ENCODE data around the gene SLCO2B1.

Gene SLCO2B1

DNA sequence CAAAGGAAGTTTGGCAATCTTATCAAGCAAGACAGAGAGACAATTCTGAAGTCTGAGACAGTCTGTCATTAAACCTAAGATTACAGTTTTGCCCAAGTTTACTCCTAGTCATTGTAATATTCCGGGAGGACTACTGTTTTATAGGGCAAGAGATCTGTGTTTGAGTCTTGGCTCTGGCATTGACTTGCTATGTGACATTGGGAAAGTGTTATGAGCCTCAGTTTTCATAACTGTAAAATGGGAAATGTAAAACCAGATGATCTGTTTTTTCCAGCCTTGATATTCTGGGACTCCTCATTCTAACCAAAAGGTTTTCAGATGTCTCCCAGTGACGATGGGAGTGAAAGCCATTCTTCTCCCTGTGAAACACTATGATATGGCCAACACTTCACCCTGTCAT is 24.3 kb upstream of the SLCO2B1 start:
- Histone ChIP-seq H3K4me1 (ENCODE audit: control insufficient read depth in 1 of 2, insufficient read depth in 2 of 2, low read length in 2 of 2) (no peaks in the 10 kb centered on the region), H3K4me3 (ENCODE audit: low read depth in 1 of 2, low read length in 2 of 2) (no peak overlapping the region), H3K27me3 (ENCODE audit: low read depth, low read length) (no peaks in the 10 kb centered on the region)

DNA sequence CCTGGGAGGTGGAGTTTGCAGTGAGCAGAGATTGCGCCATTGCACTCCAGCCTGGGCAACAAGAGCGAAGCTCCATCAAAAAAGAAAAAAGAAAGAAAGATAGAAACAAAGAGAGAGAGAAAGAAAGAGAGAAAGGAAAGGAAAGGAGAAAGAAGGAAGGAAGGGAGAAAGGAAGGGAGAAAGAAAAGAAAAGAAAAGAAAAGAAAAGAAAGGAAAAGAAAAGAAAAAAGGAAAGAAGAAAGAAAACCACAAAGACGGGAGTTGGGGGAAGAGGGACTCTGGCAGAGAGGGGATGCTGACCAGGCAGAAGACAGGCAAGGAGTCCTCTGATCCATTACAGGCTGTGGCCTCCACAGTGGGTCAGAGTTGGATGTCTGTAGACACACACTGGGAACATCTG is 18.8 kb upstream of the SLCO2B1 start:
- Histone ChIP-seq H3K27me3 (ENCODE audit: low read depth, low read length) (no peaks in the 10 kb centered on the region), H3K27ac (ENCODE audit: low read length) (no peak overlapping the region), H3K4me3 (ENCODE audit: low read depth in 1 of 2, low read length in 2 of 2) (no peak overlapping the region), H3K36me3 (ENCODE audit: control insufficient read depth in 1 of 2, insufficient read depth in 2 of 2, low read length in 2 of 2) (no peaks in the 10 kb centered on the region), H3K9me3 (ENCODE audit: control insufficient read depth in 1 of 2, low read length in 2 of 2) (no peaks in the 10 kb centered on the region), H3K4me1 (ENCODE audit: control insufficient read depth in 1 of 2, insufficient read depth in 2 of 2, low read length in 2 of 2) (no peaks in the 10 kb centered on the region)

More for the DNA sequence above, 24.3 kb upstream of the SLCO2B1 start:
- H3K36me3 ChIP-seq (ENCODE audit: control insufficient read depth in 1 of 2, insufficient read depth in 2 of 2, low read length in 2 of 2): no peaks in the 10 kb centered on the region
- no peak overlapping the region for H3K27ac ChIP-seq (ENCODE audit: low read length)
- H3K9me3 ChIP-seq (ENCODE audit: control insufficient read depth in 1 of 2, low read length in 2 of 2): no peaks in the 10 kb centered on the region

DNA sequence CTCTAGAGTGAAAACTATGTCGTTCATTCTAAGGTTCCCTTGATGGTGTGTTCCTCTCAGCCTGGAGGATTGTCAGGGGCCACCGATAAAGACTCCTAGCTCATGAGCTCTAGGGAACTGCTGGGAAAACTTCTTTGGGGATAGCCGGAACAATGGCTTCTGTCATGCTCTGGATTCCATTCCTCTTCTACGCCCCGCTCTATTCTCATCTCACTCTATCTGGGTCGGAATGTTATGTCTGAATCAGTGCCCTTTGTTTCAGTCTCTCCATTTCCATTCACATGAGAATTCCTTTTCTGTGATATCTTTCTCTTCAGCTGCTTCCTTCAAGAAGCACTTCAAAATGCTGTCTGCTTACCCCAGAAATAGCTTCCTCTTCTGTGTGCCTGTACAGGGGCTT is 16.9 kb upstream of the SLCO2B1 start:
- Histone ChIP-seq H3K27me3 (ENCODE audit: low read depth, low read length) (no peaks in the 10 kb centered on the region), H3K9me3 (ENCODE audit: control insufficient read depth in 1 of 2, low read length in 2 of 2) (no peaks in the 10 kb centered on the region), H3K4me3 (ENCODE audit: low read depth in 1 of 2, low read length in 2 of 2) (no peak overlapping the region), H3K36me3 (ENCODE audit: control insufficient read depth in 1 of 2, insufficient read depth in 2 of 2, low read length in 2 of 2) (no peaks in the 10 kb centered on the region), H3K4me1 (ENCODE audit: control insufficient read depth in 1 of 2, insufficient read depth in 2 of 2, low read length in 2 of 2) (no peaks in the 10 kb centered on the region), H3K27ac (ENCODE audit: low read length) (no peak overlapping the region)

DNA sequence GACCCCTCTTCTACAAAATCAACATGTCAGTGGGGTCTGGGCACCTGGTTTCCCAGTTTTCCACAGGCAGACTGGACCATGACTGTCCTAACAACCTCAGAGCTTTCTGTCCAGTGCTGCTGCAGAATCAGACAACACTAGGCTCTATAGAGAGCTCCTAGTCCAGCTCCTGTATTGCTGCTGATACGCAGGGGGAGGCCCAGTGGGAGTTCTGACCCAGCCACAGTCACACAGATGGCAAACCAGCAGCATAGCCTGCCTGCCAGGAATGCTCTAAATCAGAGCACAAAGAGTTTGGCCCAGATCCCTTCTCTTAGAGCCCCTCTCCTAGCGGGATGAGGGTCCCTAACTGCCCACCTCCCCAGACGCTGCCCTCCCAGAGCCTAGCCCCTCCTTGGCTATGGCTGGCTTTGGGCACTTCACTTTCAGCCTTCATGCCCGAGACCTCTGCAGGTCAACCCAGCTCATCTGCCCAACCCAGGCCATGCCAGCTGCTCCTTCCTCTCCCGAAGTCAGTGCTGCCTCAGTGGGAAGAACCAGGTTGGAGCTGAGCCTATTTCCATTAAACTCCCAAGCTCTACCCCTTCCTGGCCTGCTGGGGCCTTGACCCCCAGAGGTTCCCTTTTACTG is 15.8 kb upstream of the SLCO2B1 start:
- Histone ChIP-seq H3K9me3 (ENCODE audit: control insufficient read depth in 1 of 2, low read length in 2 of 2) (no peaks in the 10 kb centered on the region), H3K27ac (ENCODE audit: low read length) (no peak overlapping the region), H3K27me3 (ENCODE audit: low read depth, low read length) (no peaks in the 10 kb centered on the region), H3K36me3 (ENCODE audit: control insufficient read depth in 1 of 2, insufficient read depth in 2 of 2, low read length in 2 of 2) (no peaks in the 10 kb centered on the region), H3K4me1 (ENCODE audit: control insufficient read depth in 1 of 2, insufficient read depth in 2 of 2, low read length in 2 of 2) (no peaks in the 10 kb centered on the region), H3K4me3 (ENCODE audit: low read depth in 1 of 2, low read length in 2 of 2) (no peak overlapping the region)

DNA sequence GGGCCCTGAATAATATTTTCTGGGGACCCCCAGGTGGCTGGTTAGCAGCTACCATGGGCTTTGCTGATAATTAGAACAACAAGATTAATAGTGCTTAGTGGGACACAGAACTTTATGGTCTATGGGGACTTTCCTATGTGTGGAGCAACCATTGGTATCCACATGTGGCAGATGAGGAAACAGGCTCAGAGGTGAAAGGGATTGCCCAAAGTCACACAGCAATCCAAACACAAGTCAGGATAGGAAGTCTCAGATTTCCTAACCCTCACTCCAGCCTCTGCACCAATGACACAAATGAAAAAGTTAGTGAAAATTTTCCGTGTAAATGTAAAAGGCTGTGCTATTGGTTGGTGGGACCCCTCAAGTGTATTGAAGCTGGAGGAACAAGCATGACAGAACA is 15.3 kb upstream of the SLCO2B1 start:
- Histone ChIP-seq H3K27ac (ENCODE audit: low read length) (no peak overlapping the region), H3K36me3 (ENCODE audit: control insufficient read depth in 1 of 2, insufficient read depth in 2 of 2, low read length in 2 of 2) (no peaks in the 10 kb centered on the region), H3K4me1 (ENCODE audit: control insufficient read depth in 1 of 2, insufficient read depth in 2 of 2, low read length in 2 of 2) (no peaks in the 10 kb centered on the region), H3K27me3 (ENCODE audit: low read depth, low read length) (no peaks in the 10 kb centered on the region), H3K4me3 (ENCODE audit: low read depth in 1 of 2, low read length in 2 of 2) (no peak overlapping the region), H3K9me3 (ENCODE audit: control insufficient read depth in 1 of 2, low read length in 2 of 2) (no peaks in the 10 kb centered on the region)

DNA sequence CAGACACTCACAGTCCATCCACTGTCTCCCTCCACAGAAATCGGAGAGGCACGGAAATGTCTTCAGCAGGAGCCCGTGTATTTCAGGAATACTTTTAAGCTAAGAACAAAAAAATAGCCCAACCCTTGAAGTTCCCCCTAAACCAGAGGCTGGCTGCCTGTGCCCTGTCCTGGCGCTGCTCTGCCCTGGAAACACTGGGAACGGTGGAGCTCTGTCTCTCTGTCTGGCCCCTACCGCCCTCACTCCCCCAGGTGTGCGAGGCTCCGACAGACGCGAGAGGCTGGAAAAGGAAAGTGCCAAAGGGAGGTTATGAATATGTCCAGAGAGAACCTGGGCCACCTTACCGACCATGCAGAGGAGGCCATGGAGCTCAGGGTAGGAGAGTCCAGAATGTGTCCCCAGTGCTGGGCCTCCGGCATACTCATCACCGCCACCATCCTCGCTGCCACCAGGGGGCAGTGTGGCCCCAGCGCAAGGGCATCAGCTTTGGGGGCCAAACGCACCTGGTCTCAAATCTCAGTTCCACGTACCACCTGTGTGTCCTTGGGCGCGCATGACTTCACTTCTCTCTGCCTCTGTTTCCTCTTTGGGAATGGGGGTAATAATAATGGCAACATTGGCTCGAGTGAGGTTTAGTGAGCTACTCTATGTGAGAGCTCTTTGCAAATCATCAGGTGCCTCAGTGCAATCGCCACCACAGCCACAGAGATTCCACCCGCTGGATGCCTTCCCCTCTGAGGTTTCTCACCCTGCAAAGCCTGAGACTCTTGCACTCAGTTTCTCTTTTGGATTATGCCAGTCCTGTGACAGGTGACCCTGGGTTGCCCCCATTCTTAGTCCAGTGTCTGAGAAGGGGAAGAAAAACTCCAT is 10.4 kb upstream of the SLCO2B1 start:
- Histone ChIP-seq H3K4me1 (ENCODE audit: control insufficient read depth in 1 of 2, insufficient read depth in 2 of 2, low read length in 2 of 2) (peaks cover 0 to 10% of the 10 kb centered on the region in 2 donors), H3K27me3 (ENCODE audit: low read depth, low read length) (no peaks in the 10 kb centered on the region), H3K27ac (ENCODE audit: low read length) (no peak overlapping the region), H3K9me3 (ENCODE audit: control insufficient read depth in 1 of 2, low read length in 2 of 2) (no peaks in the 10 kb centered on the region), H3K4me3 (ENCODE audit: low read depth in 1 of 2, low read length in 2 of 2) (no peak overlapping the region), H3K36me3 (ENCODE audit: control insufficient read depth in 1 of 2, insufficient read depth in 2 of 2, low read length in 2 of 2) (no peaks in the 10 kb centered on the region)

DNA sequence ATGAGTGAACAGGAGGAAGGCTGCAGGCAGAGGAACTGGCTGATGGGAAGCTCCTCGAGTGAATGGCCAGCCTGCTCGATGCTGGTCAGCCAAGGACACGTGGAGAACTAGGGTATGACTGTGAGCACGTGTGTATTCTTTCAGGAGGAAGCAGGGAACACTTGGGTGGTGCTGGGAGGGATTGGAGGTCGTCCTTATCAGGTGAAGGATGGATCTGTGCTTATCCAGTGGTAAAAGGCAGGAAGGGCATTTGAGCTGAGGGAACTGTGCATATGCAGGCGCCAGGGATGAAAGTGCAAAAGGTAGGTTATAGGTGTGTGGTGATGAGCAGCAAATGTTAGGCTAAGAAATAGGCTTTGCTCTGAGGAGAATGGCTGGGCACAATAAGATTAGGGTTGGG is 9.7 kb upstream of the SLCO2B1 start:
- Histone ChIP-seq H3K9me3 (ENCODE audit: control insufficient read depth in 1 of 2, low read length in 2 of 2) (no peaks in the 10 kb centered on the region), H3K4me1 (ENCODE audit: control insufficient read depth in 1 of 2, insufficient read depth in 2 of 2, low read length in 2 of 2) (peaks cover 0 to 10% of the 10 kb centered on the region in 2 donors), H3K4me3 (ENCODE audit: low read depth in 1 of 2, low read length in 2 of 2) (no peak overlapping the region), H3K27ac (ENCODE audit: low read length) (no peak overlapping the region), H3K36me3 (ENCODE audit: control insufficient read depth in 1 of 2, insufficient read depth in 2 of 2, low read length in 2 of 2) (no peaks in the 10 kb centered on the region), H3K27me3 (ENCODE audit: low read depth, low read length) (no peaks in the 10 kb centered on the region)

DNA sequence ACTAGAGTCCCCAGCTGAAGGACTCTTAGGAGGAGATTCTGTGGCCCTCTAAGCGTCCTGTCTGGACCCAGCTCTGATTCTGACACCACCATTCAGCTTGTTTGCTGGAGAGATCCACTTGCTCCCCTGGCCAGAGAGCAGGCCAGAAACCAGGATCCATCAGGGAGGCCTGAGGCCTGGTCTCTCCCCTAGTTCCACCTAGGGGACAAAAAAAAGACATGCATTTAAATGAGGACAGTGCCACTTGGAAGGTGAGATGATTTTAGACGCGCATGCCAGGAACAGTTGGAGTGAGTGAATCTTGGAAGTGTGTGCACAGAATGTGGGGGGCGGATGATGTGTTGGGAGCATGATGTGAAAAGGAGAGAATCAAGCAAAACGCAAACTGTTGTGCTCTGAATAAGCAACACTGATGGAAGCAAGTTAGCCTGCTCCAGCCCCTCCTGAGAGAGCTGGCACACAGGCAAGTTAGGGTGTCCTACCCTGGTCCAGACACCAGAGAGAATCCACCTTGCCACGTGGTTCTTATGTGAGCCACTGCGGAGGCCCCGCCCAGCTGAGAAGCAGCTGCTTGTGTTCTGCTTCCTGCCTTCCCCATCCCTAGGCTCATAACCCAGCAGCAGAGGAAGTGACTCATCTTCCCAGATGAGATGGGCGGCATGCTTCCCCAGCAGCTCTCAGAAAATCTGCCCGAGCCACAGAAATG is 8.0 kb upstream of the SLCO2B1 start:
- H3K4me3 ChIP-seq (ENCODE audit: low read depth in 1 of 2, low read length in 2 of 2): no peak overlapping the region
- H3K36me3 ChIP-seq (ENCODE audit: control insufficient read depth in 1 of 2, insufficient read depth in 2 of 2, low read length in 2 of 2): no peaks in the 10 kb centered on the region
- H3K4me1 ChIP-seq (ENCODE audit: control insufficient read depth in 1 of 2, insufficient read depth in 2 of 2, low read length in 2 of 2): peaks cover 0 to 10% of the 10 kb centered on the region in 2 donors
- H3K9me3 ChIP-seq (ENCODE audit: control insufficient read depth in 1 of 2, low read length in 2 of 2): no peaks in the 10 kb centered on the region
- no peaks in the 10 kb centered on the region for H3K27me3 ChIP-seq (ENCODE audit: low read depth, low read length)
- peak overlapping the region; percentile 11 for H3K27ac ChIP-seq (ENCODE audit: low read length)

DNA sequence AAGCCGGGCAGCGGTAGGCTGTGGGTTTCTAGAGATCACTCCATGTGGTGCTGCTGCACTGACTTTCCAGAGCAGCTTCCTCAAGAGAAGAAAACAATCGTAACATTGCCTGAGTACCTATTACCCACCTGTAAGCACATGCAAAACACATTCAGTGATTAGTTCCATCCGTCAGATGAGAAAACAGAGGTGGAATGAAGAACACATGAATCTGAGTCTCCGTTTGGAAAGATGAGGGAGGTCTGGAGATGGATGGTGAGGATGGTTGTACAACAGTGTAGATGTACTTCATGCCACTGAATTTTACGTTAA is 7.5 kb upstream of the SLCO2B1 start:
- Histone ChIP-seq H3K4me3 (ENCODE audit: low read depth in 1 of 2, low read length in 2 of 2) (no peak overlapping the region), H3K4me1 (ENCODE audit: control insufficient read depth in 1 of 2, insufficient read depth in 2 of 2, low read length in 2 of 2) (peaks cover 0 to 10% of the 10 kb centered on the region in 2 donors), H3K27ac (ENCODE audit: low read length) (no peak overlapping the region), H3K27me3 (ENCODE audit: low read depth, low read length) (no peaks in the 10 kb centered on the region), H3K36me3 (ENCODE audit: control insufficient read depth in 1 of 2, insufficient read depth in 2 of 2, low read length in 2 of 2) (no peaks in the 10 kb centered on the region), H3K9me3 (ENCODE audit: control insufficient read depth in 1 of 2, low read length in 2 of 2) (no peaks in the 10 kb centered on the region)

DNA sequence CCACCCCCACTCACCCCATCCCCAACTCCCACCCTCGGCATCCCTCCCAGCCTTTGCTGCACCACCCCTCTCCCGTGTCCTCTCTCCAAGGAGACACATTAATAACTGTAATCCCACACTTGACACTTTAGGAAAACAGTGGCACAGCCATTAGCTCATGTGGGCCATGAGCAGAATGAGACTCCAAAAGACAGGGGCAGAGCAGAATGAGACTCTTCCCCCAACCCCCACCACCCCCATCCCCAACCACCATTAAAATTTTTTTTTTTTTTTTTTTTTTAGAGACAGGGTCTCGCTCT is 6.2 kb upstream of the SLCO2B1 start:
- H3K27me3 ChIP-seq (ENCODE audit: low read depth, low read length): no peaks in the 10 kb centered on the region
- H3K27ac ChIP-seq (ENCODE audit: low read length): no peak overlapping the region
- no peaks in the 10 kb centered on the region for H3K9me3 ChIP-seq (ENCODE audit: control insufficient read depth in 1 of 2, low read length in 2 of 2)
- H3K4me3 ChIP-seq (ENCODE audit: low read depth in 1 of 2, low read length in 2 of 2): no peak overlapping the region
- H3K4me1 ChIP-seq (ENCODE audit: control insufficient read depth in 1 of 2, insufficient read depth in 2 of 2, low read length in 2 of 2): peaks cover 0 to 13% of the 10 kb centered on the region in 2 donors
- H3K36me3 ChIP-seq (ENCODE audit: control insufficient read depth in 1 of 2, insufficient read depth in 2 of 2, low read length in 2 of 2): no peaks in the 10 kb centered on the region

DNA sequence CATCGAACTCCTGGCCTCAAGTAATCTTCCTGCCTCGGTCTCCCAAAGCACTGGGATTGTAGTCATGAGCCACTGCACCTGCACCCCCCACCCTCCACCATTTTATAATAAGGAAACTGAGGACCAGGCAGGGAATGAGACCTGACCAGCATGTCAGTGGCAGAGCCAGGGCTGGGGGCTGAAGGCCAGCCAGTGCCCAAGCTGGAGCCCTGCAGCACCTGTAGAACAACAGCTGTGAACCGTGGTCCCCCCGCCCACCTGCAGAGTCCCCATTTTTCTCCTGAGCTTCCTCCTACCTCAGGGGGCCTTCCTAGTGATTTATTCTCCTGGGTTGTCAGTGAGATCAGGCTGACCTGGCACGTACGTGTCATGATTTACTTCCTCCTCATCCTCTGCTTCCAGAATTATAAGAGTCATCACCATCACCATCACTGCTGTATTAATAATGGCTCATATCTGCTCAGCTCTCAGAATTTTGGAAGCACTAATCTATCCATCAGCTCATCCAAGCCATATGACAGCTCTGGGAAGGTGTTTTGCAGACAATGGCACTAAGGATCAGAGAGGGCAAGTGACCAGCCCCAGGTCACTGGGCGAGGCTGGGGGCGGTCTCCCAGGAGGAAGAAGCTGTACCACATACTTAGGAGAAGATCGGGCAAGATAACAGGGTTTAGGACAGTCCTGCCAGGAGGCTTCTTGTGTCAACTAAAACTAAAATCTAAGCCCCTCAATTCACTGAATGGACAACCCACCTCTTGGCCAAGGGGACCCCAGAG is 5.5 kb upstream of the SLCO2B1 start:
- H3K27me3 ChIP-seq (ENCODE audit: low read depth, low read length): no peaks in the 10 kb centered on the region
- no peak overlapping the region for H3K4me3 ChIP-seq (ENCODE audit: low read depth in 1 of 2, low read length in 2 of 2)
- no peaks in the 10 kb centered on the region for H3K36me3 ChIP-seq (ENCODE audit: control insufficient read depth in 1 of 2, insufficient read depth in 2 of 2, low read length in 2 of 2)
- no peaks in the 10 kb centered on the region for H3K9me3 ChIP-seq (ENCODE audit: control insufficient read depth in 1 of 2, low read length in 2 of 2)
- no peak overlapping the region for H3K27ac ChIP-seq (ENCODE audit: low read length)
- peaks cover under 1 to 15% of the 10 kb centered on the region in 2 donors for H3K4me1 ChIP-seq (ENCODE audit: control insufficient read depth in 1 of 2, insufficient read depth in 2 of 2, low read length in 2 of 2)

Data from muscle layer of duodenum (tissue), 2 donors.